ENCODE data around the gene PDE6A. TPM values are rescaled to one million over a fixed set of nuclear protein-coding genes. Genes with fewer than 3 reads are reported as not detected.

PDE6A gene
- polyA plus RNA-seq, 2 of the 4 experiments (the other 2 are of a cell fraction), result 0.28 to 0.35 TPM

GRCh38 chr5:149915392-149916260 lies 29.0 kb downstream of the PDE6A start:
- Histone ChIP-seq H3K4me2 (no peak overlapping the region), H3K4me3 (no peak overlapping the region), H3K27ac (no peak overlapping the region), H3K9me3 (no peaks in the 10 kb centered on the region), H3K4me1 (no peaks in the 10 kb centered on the region)
- FAIRE-seq, result no peak
- TF ChIP-seq RCOR1 (IDR thresholded peaks at IDR 0.05; ENCODE audit: low read depth, low read length), result no peak
- no peak for TF ChIP-seq JUN (IDR thresholded peaks at IDR 0.05)
- no peak for TF ChIP-seq CHD2 (IDR thresholded peaks at IDR 0.05; ENCODE audit: low read length, partially characterized antibody)
- no peak for TF ChIP-seq EHF (CRISPR knock-in tag; IDR thresholded peaks at IDR 0.05)
- TF ChIP-seq POLR2AphosphoS2 (conservative IDR thresholded peaks at IDR 0.05; ENCODE audit: low read length), result no peak
- TF ChIP-seq NFE2L2 (conservative IDR thresholded peaks at IDR 0.05; ENCODE audit: low read length), result no peak
- TF ChIP-seq ZFP36 (IDR thresholded peaks at IDR 0.05; ENCODE audit: borderline replicate concordance, partially characterized antibody), result no peak
- no peak for TF ChIP-seq BCL3 (IDR thresholded peaks at IDR 0.05)
- no peak for ATAC-seq
- ChIA-PET POLR2A (interaction anchor here (1.2 kb wide), 1 partner anchor 45 kb away, joined by 4 read pairs; the partner anchor contains the start of gene SLC26A2), CTCF (interaction anchor here (1.1 to 2.7 kb wide), 5 partner anchors 17 to 63 kb away, joined by 3 to 13 read pairs (median 7); no protein-coding TSS in a partner anchor)
- WGBS (ENCODE audit: missing lambda C conversion rate), result 76% methylated on average over 7 of the region's 7 CpGs
- no peak for DNase-seq (ENCODE audit: low read depth in 1 of 2, low spot score in 1 of 2)

GRCh38 chr5:149913436-149914419 lies 30.9 kb downstream of the PDE6A start:
- no peaks in the 10 kb centered on the region for H3K9me3 ChIP-seq
- no peak overlapping the region for H3K4me2 ChIP-seq
- DNase-seq (ENCODE audit: low read depth in 1 of 2, low spot score in 1 of 2), result no peak
- H3K4me3 ChIP-seq, result no peak overlapping the region
- no peak overlapping the region for H3K27ac ChIP-seq
- ATAC-seq, result no peak
- POLR2A ChIA-PET, result interaction anchor here (0.7 kb wide), 1 partner anchor 24 kb away, joined by 6 read pairs; no protein-coding TSS in a partner anchor
- no peak for FAIRE-seq
- WGBS (ENCODE audit: missing lambda C conversion rate), result 69% methylated on average over 7 of the region's 7 CpGs
- CTCF ChIA-PET, result interaction anchor here (0.6 to 1.4 kb wide), 4 partner anchors 11 to 61 kb away, joined by 3 to 6 read pairs (median 3); no protein-coding TSS in a partner anchor
- TF ChIP-seq KDM5A (IDR thresholded peaks at IDR 0.05) (no peak), ZSCAN20 (CRISPR knock-in tag; IDR thresholded peaks at IDR 0.05) (no peak), NR3C1 (IDR thresholded peaks at IDR 0.05) (no peak), PBX3 (IDR thresholded peaks at IDR 0.05) (no peak), EP300 (IDR thresholded peaks at IDR 0.05) (no peak), EHMT2 (IDR thresholded peaks at IDR 0.05; ENCODE audit: low read depth) (no peak), CHD4 (IDR thresholded peaks at IDR 0.05; ENCODE audit: borderline replicate concordance) (no peak), ELK1 (IDR thresholded peaks at IDR 0.05; ENCODE audit: low read depth, low read length) (no peak), NPAS2 (CRISPR knock-in tag; IDR thresholded peaks at IDR 0.05; ENCODE audit: borderline replicate concordance) (no peak), RARB (CRISPR knock-in tag; IDR thresholded peaks at IDR 0.05) (no peak), TP53 (CRISPR knock-in tag; IDR thresholded peaks at IDR 0.05) (no peak), CHD2 (IDR thresholded peaks at IDR 0.05; ENCODE audit: low read length, partially characterized antibody) (no peak)
- no peaks in the 10 kb centered on the region for H3K4me1 ChIP-seq

All from A549 (cell line).